ENCODE data around the gene RAB5IF. TPM values are rescaled to one million over a fixed set of nuclear protein-coding genes. Genes with fewer than 3 reads are reported as not detected.

Gene RAB5IF
- total and polyA plus RNA-seq, 2 donors from 2014 or later, result 71.0 to 110 TPM

GRCh38 chr20:36653456-36653855, 47.9 kb downstream of the RAB5IF start:
- Histone ChIP-seq H3K27me3 (ENCODE audit: control insufficient read depth, insufficient read depth, low read length) (no peaks in the 10 kb centered on the region), H3K4me1 (ENCODE audit: control insufficient read depth in 2 of 3, insufficient read depth in 2 of 3, low read depth in 1 of 3, low read length in 3 of 3) (no peaks in the 10 kb centered on the region), H3K27ac (ENCODE audit: low read depth in 2 of 2, low read length in 2 of 2) (no peak overlapping the region), H3K9ac (ENCODE audit: low read length in 3 of 3) (no peak overlapping the region), H3K9me3 (ENCODE audit: control insufficient read depth in 2 of 3, insufficient read depth in 1 of 3, low read length in 3 of 3) (no peaks in the 10 kb centered on the region), H3K4me3 (ENCODE audit: low read length in 3 of 3) (no peak overlapping the region), H3K36me3 (ENCODE audit: control insufficient read depth in 2 of 3, insufficient read depth in 3 of 3, low read length in 3 of 3) (peaks cover 0 to 6% (median 5%) of the 10 kb centered on the region in 3 donors)
- no peak for FAIRE-seq
- intact Hi-C loops (cut with DNase I), result no loop called here
- DNase-seq, result no peak
- TF ChIP-seq CTCF (IDR thresholded peaks at IDR 0.05; ENCODE audit: borderline replicate concordance, extremely low read depth, insufficient read depth), result no peak

- H3K9ac ChIP-seq (ENCODE audit: low read length in 3 of 3), result no peak overlapping the region
- FAIRE-seq (no peak), DNase-seq (no peak)
- no peak overlapping the region for H3K4me3 ChIP-seq (ENCODE audit: low read length in 3 of 3)
- H3K36me3 ChIP-seq (ENCODE audit: control insufficient read depth in 2 of 3, insufficient read depth in 3 of 3, low read length in 3 of 3), result peaks cover 0 to 6% (median 5%) of the 10 kb centered on the region in 3 donors
- no peaks in the 10 kb centered on the region for H3K4me1 ChIP-seq (ENCODE audit: control insufficient read depth in 2 of 3, insufficient read depth in 2 of 3, low read depth in 1 of 3, low read length in 3 of 3)
- no peaks in the 10 kb centered on the region for H3K9me3 ChIP-seq (ENCODE audit: control insufficient read depth in 2 of 3, insufficient read depth in 1 of 3, low read length in 3 of 3)
- no peak for TF ChIP-seq CTCF (IDR thresholded peaks at IDR 0.05; ENCODE audit: borderline replicate concordance, extremely low read depth, insufficient read depth)
- intact Hi-C loops (cut with DNase I), result no loop called here
- H3K27ac ChIP-seq (ENCODE audit: low read depth in 2 of 2, low read length in 2 of 2), result no peak overlapping the region
- no peaks in the 10 kb centered on the region for H3K27me3 ChIP-seq (ENCODE audit: control insufficient read depth, insufficient read depth, low read length)
These were observed 48.9 kb downstream of the RAB5IF start for GRCh38 chr20:36654506-36654905.

GRCh38 chr20:36655004-36655403, 49.4 kb downstream of the RAB5IF start:
- no peaks in the 10 kb centered on the region for H3K9me3 ChIP-seq (ENCODE audit: control insufficient read depth in 2 of 3, insufficient read depth in 1 of 3, low read length in 3 of 3)
- H3K27ac ChIP-seq (ENCODE audit: low read depth in 2 of 2, low read length in 2 of 2), result no peak overlapping the region
- intact Hi-C loops (cut with DNase I), result no loop called here
- H3K36me3 ChIP-seq (ENCODE audit: control insufficient read depth in 2 of 3, insufficient read depth in 3 of 3, low read length in 3 of 3), result peaks cover 0 to 6% (median 5%) of the 10 kb centered on the region in 3 donors
- TF ChIP-seq CTCF (IDR thresholded peaks at IDR 0.05; ENCODE audit: borderline replicate concordance, extremely low read depth, insufficient read depth), result no peak
- FAIRE-seq (no peak), DNase-seq (no peak)
- H3K4me1 ChIP-seq (ENCODE audit: control insufficient read depth in 2 of 3, insufficient read depth in 2 of 3, low read depth in 1 of 3, low read length in 3 of 3), result no peaks in the 10 kb centered on the region
- H3K4me3 ChIP-seq (ENCODE audit: low read length in 3 of 3), result no peak overlapping the region
- no peak overlapping the region for H3K9ac ChIP-seq (ENCODE audit: low read length in 3 of 3)
- no peaks in the 10 kb centered on the region for H3K27me3 ChIP-seq (ENCODE audit: control insufficient read depth, insufficient read depth, low read length)

GRCh38 chr20:36656733-36657132, 51.2 kb downstream of the RAB5IF start:
- intact Hi-C loops (cut with DNase I), result no loop called here
- no peak for TF ChIP-seq CTCF (IDR thresholded peaks at IDR 0.05; ENCODE audit: borderline replicate concordance, extremely low read depth, insufficient read depth)
- H3K27ac ChIP-seq (ENCODE audit: low read depth in 2 of 2, low read length in 2 of 2), result no peak overlapping the region
- FAIRE-seq, result no peak
- peaks cover 0 to 11% (median 5%) of the 10 kb centered on the region in 3 donors for H3K36me3 ChIP-seq (ENCODE audit: control insufficient read depth in 2 of 3, insufficient read depth in 3 of 3, low read length in 3 of 3)
- H3K4me3 ChIP-seq (ENCODE audit: low read length in 3 of 3), result no peak overlapping the region
- DNase-seq, result no peak
- H3K4me1 ChIP-seq (ENCODE audit: control insufficient read depth in 2 of 3, insufficient read depth in 2 of 3, low read depth in 1 of 3, low read length in 3 of 3), result no peaks in the 10 kb centered on the region
- H3K9me3 ChIP-seq (ENCODE audit: control insufficient read depth in 2 of 3, insufficient read depth in 1 of 3, low read length in 3 of 3), result no peaks in the 10 kb centered on the region
- no peaks in the 10 kb centered on the region for H3K27me3 ChIP-seq (ENCODE audit: control insufficient read depth, insufficient read depth, low read length)
- H3K9ac ChIP-seq (ENCODE audit: low read length in 3 of 3), result no peak overlapping the region

Measured in kidney (tissue), 14 donors.